ENCODE data around the gene SUN5.

Gene SUN5

GRCh38 chr20:33014336-33015113, 10.3 kb upstream of the SUN5 start:
- no peak overlapping the region for H3K4me3 ChIP-seq (ENCODE audit: low read length)

GRCh38 chr20:33013701-33014326, 9.6 kb upstream of the SUN5 start:
- H2AFZ ChIP-seq (ENCODE audit: low read depth, low read length): no peak overlapping the region

More at GRCh38 chr20:33014336-33015113, 10.3 kb upstream of the SUN5 start:
- Histone ChIP-seq H3K4me1 (ENCODE audit: insufficient read depth, low read length) (no peaks in the 10 kb centered on the region), H3K27me3 (ENCODE audit: insufficient read depth, low read length) (no peaks in the 10 kb centered on the region), H2AFZ (ENCODE audit: low read depth, low read length) (no peak overlapping the region), H3K36me3 (ENCODE audit: insufficient read depth, low read length) (no peaks in the 10 kb centered on the region), H3K9me3 (ENCODE audit: low read length) (no peaks in the 10 kb centered on the region)

GRCh38 chr20:33012327-33013189, 8.3 kb upstream of the SUN5 start:
- Histone ChIP-seq H3K9me3 (ENCODE audit: low read length) (no peaks in the 10 kb centered on the region), H3K27me3 (ENCODE audit: insufficient read depth, low read length) (no peaks in the 10 kb centered on the region), H2AFZ (ENCODE audit: low read depth, low read length) (no peak overlapping the region), H3K4me3 (ENCODE audit: low read length) (no peak overlapping the region), H3K36me3 (ENCODE audit: insufficient read depth, low read length) (no peaks in the 10 kb centered on the region), H3K4me1 (ENCODE audit: insufficient read depth, low read length) (no peaks in the 10 kb centered on the region)

More at GRCh38 chr20:33013701-33014326, 9.6 kb upstream of the SUN5 start:
- no peaks in the 10 kb centered on the region for H3K36me3 ChIP-seq (ENCODE audit: insufficient read depth, low read length)
- H3K9me3 ChIP-seq (ENCODE audit: low read length): no peaks in the 10 kb centered on the region
- no peak overlapping the region for H3K4me3 ChIP-seq (ENCODE audit: low read length)
- H3K27me3 ChIP-seq (ENCODE audit: insufficient read depth, low read length): no peaks in the 10 kb centered on the region
- no peaks in the 10 kb centered on the region for H3K4me1 ChIP-seq (ENCODE audit: insufficient read depth, low read length)

- Histone ChIP-seq H3K9me3 (ENCODE audit: low read length) (no peaks in the 10 kb centered on the region), H3K36me3 (ENCODE audit: insufficient read depth, low read length) (no peaks in the 10 kb centered on the region), H3K27me3 (ENCODE audit: insufficient read depth, low read length) (no peaks in the 10 kb centered on the region), H3K4me1 (ENCODE audit: insufficient read depth, low read length) (no peaks in the 10 kb centered on the region), H3K4me3 (ENCODE audit: low read length) (no peak overlapping the region), H2AFZ (ENCODE audit: low read depth, low read length) (no peak overlapping the region)
Measured at GRCh38 chr20:33010674-33011449, 6.6 kb upstream of the SUN5 start.

- no peaks in the 10 kb centered on the region for H3K9me3 ChIP-seq (ENCODE audit: low read length)
- no peak overlapping the region for H2AFZ ChIP-seq (ENCODE audit: low read depth, low read length)
- no peaks in the 10 kb centered on the region for H3K4me1 ChIP-seq (ENCODE audit: insufficient read depth, low read length)
- H3K36me3 ChIP-seq (ENCODE audit: insufficient read depth, low read length): no peaks in the 10 kb centered on the region
- H3K4me3 ChIP-seq (ENCODE audit: low read length): no peak overlapping the region
- H3K27me3 ChIP-seq (ENCODE audit: insufficient read depth, low read length): no peaks in the 10 kb centered on the region
Measured at GRCh38 chr20:33010133-33010504, 5.9 kb upstream of the SUN5 start.

- no peak overlapping the region for H3K4me3 ChIP-seq (ENCODE audit: low read length)
- no peaks in the 10 kb centered on the region for H3K4me1 ChIP-seq (ENCODE audit: insufficient read depth, low read length)
- H3K27me3 ChIP-seq (ENCODE audit: insufficient read depth, low read length): no peaks in the 10 kb centered on the region
- no peak overlapping the region for H2AFZ ChIP-seq (ENCODE audit: low read depth, low read length)
- no peaks in the 10 kb centered on the region for H3K9me3 ChIP-seq (ENCODE audit: low read length)
- no peaks in the 10 kb centered on the region for H3K36me3 ChIP-seq (ENCODE audit: insufficient read depth, low read length)
Measured at GRCh38 chr20:33009214-33010132, 5.2 kb upstream of the SUN5 start.

- Histone ChIP-seq H3K27me3 (ENCODE audit: insufficient read depth, low read length) (no peaks in the 10 kb centered on the region), H3K9me3 (ENCODE audit: low read length) (no peaks in the 10 kb centered on the region), H3K36me3 (ENCODE audit: insufficient read depth, low read length) (no peaks in the 10 kb centered on the region), H3K4me1 (ENCODE audit: insufficient read depth, low read length) (no peaks in the 10 kb centered on the region), H2AFZ (ENCODE audit: low read depth, low read length) (no peak overlapping the region), H3K4me3 (ENCODE audit: low read length) (no peak overlapping the region)
Measured at GRCh38 chr20:33008336-33009213, 4.3 kb upstream of the SUN5 start.

GRCh38 chr20:33007376-33008335, 3.4 kb upstream of the SUN5 start, which contains the start of gene BPIFB2:
TSS of gene BPIFB2 (plus strand) at chr20:33007704. CDS start at chr20:33008575, 871 bp downstream.
- no peaks in the 10 kb centered on the region for H3K36me3 ChIP-seq (ENCODE audit: insufficient read depth, low read length)
- no peak within 1 kb of the TSS for H3K4me3 ChIP-seq (ENCODE audit: low read length)
- no peaks in the 10 kb centered on the region for H3K4me1 ChIP-seq (ENCODE audit: insufficient read depth, low read length)

GRCh38 chr20:33006776-33007375, 2.6 kb upstream of the SUN5 start:
- no peak overlapping the region for H3K4me3 ChIP-seq (ENCODE audit: low read length)
- no peaks in the 10 kb centered on the region for H3K4me1 ChIP-seq (ENCODE audit: insufficient read depth, low read length)
- no peak overlapping the region for H2AFZ ChIP-seq (ENCODE audit: low read depth, low read length)
- no peaks in the 10 kb centered on the region for H3K36me3 ChIP-seq (ENCODE audit: insufficient read depth, low read length)
- no peaks in the 10 kb centered on the region for H3K9me3 ChIP-seq (ENCODE audit: low read length)
- no peaks in the 10 kb centered on the region for H3K27me3 ChIP-seq (ENCODE audit: insufficient read depth, low read length)

More at GRCh38 chr20:33007376-33008335, 3.4 kb upstream of the SUN5 start, which contains the start of gene BPIFB2:
- Histone ChIP-seq H3K9me3 (ENCODE audit: low read length) (no peaks in the 10 kb centered on the region), H2AFZ (ENCODE audit: low read depth, low read length) (no peak within 1 kb of the TSS), H3K27me3 (ENCODE audit: insufficient read depth, low read length) (no peaks in the 10 kb centered on the region)
